HCT116 (cell line): ENCODE measurements around the gene TM9SF4.

Experiments
- EZH2phosphoT487 ChIP-seq: fragments of 200-600 bp; IDR thresholded peaks from 2 replicates; pipeline ENCODE4 v1.6.1; 2018; ENCODE audit warnings: antibody characterized with exemption, borderline replicate concordance
- TF ChIP-seq, protein P1 (sequence below): IDR thresholded peaks from 2 replicates; pipeline ENCODE4 v1.6.1; 2012
- TF ChIP-seq, protein P2 (sequence below): IDR thresholded peaks from 2 replicates; pipeline ENCODE4 v1.6.1; 2012
- TF ChIP-seq, protein P3 (sequence below), 3 experiments: fragments of 200-600 bp in 1 of 3; sonication (generic) in 1 of 3; IDR thresholded peaks in 2 of 3; conservative IDR thresholded peaks in 1 of 3; 2 replicates each; pipeline ENCODE4 v1.5.1; 2012 to 2017; ENCODE audit warnings: low read depth in 2 of 3, low read length in 2 of 3, antibody characterized with exemption in 1 of 3, borderline replicate concordance in 1 of 3, control low read depth in 1 of 3, mild to moderate bottlenecking in 1 of 3, mixed read lengths in 1 of 3, mixed run types in 1 of 3, moderate library complexity in 1 of 3; ENCODE audit not compliant: insufficient read depth in 1 of 3

DNA sequence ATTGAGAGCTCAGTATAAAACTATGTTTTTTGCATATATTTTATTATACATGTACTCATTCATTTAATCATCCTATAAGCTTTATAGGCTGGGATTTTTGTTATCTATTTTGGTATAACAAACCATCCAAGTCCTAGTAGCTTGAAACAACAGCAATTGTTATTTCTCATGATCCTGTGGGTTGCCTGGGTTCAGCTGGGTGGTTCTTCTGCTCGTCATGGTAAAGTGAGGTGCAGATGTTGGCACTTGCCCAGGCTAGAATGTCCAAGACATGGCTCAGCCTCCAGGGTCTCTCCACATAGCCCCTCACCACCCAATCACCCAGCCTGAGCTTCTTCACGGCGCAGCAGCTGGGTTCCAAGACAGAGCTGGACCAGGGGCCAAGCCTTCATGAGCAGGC, 20.8 kb upstream of the TM9SF4 start:
- TF ChIP-seq, protein P1, sequence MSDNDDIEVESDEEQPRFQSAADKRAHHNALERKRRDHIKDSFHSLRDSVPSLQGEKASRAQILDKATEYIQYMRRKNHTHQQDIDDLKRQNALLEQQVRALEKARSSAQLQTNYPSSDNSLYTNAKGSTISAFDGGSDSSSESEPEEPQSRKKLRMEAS = no peak
- TF ChIP-seq, protein P2, sequence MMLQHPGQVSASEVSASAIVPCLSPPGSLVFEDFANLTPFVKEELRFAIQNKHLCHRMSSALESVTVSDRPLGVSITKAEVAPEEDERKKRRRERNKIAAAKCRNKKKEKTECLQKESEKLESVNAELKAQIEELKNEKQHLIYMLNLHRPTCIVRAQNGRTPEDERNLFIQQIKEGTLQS = no peak
- TF ChIP-seq, protein P3, sequence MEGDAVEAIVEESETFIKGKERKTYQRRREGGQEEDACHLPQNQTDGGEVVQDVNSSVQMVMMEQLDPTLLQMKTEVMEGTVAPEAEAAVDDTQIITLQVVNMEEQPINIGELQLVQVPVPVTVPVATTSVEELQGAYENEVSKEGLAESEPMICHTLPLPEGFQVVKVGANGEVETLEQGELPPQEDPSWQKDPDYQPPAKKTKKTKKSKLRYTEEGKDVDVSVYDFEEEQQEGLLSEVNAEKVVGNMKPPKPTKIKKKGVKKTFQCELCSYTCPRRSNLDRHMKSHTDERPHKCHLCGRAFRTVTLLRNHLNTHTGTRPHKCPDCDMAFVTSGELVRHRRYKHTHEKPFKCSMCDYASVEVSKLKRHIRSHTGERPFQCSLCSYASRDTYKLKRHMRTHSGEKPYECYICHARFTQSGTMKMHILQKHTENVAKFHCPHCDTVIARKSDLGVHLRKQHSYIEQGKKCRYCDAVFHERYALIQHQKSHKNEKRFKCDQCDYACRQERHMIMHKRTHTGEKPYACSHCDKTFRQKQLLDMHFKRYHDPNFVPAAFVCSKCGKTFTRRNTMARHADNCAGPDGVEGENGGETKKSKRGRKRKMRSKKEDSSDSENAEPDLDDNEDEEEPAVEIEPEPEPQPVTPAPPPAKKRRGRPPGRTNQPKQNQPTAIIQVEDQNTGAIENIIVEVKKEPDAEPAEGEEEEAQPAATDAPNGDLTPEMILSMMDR (IDR thresholded peaks at IDR 0.05 in 2 of 3, conservative IDR thresholded peaks at IDR 0.05 in 1 of 3; ENCODE audit: borderline replicate concordance in 1 of 3, insufficient read depth in 1 of 3, low read depth in 2 of 3, low read length in 2 of 3) = no peak
- TF ChIP-seq EZH2phosphoT487 = no peak
